ENCODE measurements around the gene MRO.
A peak's percentile ranks its signal among the peaks of the same experiment; 100 is the strongest.
"Not testable (repeated sequence)": the region's sequence is repeated elsewhere in the genome, so short reads cannot be mapped to it uniquely, and the experiment has no call there.

The MRO gene

GRCh38 chr18:50836521-50836957 lies 16.7 kb upstream of the MRO start:
- no peak overlapping the region for H3K4me3 ChIP-seq (ENCODE audit: low read depth, low read length)

GRCh38 chr18:50833496-50833895 lies 13.7 kb upstream of the MRO start:
- H3K4me3 ChIP-seq (ENCODE audit: low read depth, low read length) = not testable (repeated sequence)

GRCh38 chr18:50832754-50833153 lies 12.9 kb upstream of the MRO start:
- H3K4me3 ChIP-seq (ENCODE audit: low read depth, low read length) = no peak overlapping the region

- H3K4me3 ChIP-seq (ENCODE audit: low read depth, low read length) = no peak overlapping the region
Observed at GRCh38 chr18:50830544-50830943, 10.7 kb upstream of the MRO start.

- H3K4me3 ChIP-seq (ENCODE audit: low read depth, low read length) = no peak overlapping the region
Observed at GRCh38 chr18:50829644-50830043, 9.8 kb upstream of the MRO start.

GRCh38 chr18:50826027-50826426 lies 6.2 kb upstream of the MRO start:
- no peak overlapping the region for H3K4me3 ChIP-seq (ENCODE audit: low read depth, low read length)

GRCh38 chr18:50825621-50826020 lies 5.8 kb upstream of the MRO start:
- H3K4me3 ChIP-seq (ENCODE audit: low read depth, low read length) = no peak overlapping the region

GRCh38 chr18:50822756-50823155 lies 2.9 kb upstream of the MRO start:
- H3K4me3 ChIP-seq (ENCODE audit: low read depth, low read length) = no peak overlapping the region

GRCh38 chr18:50820901-50821520 lies 1.2 kb upstream of the MRO start:
- H3K4me3 ChIP-seq (ENCODE audit: low read depth, low read length) = no peak overlapping the region

- H3K4me3 ChIP-seq (ENCODE audit: low read depth, low read length) = peak overlapping the region; percentile 17
Observed at GRCh38 chr18:50819027-50819727, 639 bp downstream of the MRO start.

- H3K4me3 ChIP-seq (ENCODE audit: low read depth, low read length) = no peak overlapping the region
Observed at GRCh38 chr18:50816419-50817166, 3.2 kb downstream of the MRO start.

- no peak overlapping the region for H3K4me3 ChIP-seq (ENCODE audit: low read depth, low read length)
Observed at GRCh38 chr18:50814395-50814794, 5.4 kb downstream of the MRO start.

- no peak overlapping the region for H3K4me3 ChIP-seq (ENCODE audit: low read depth, low read length)
Observed at GRCh38 chr18:50813353-50813752, 6.5 kb downstream of the MRO start.

GRCh38 chr18:50812834-50813233 lies 7.0 kb downstream of the MRO start:
- H3K4me3 ChIP-seq (ENCODE audit: low read depth, low read length) = no peak overlapping the region

GRCh38 chr18:50807176-50807575 lies 12.6 kb downstream of the MRO start:
- H3K4me3 ChIP-seq (ENCODE audit: low read depth, low read length) = no peak overlapping the region

- H3K4me3 ChIP-seq (ENCODE audit: low read depth, low read length) = no peak overlapping the region
Observed at GRCh38 chr18:50806208-50806616, 13.6 kb downstream of the MRO start.

- no peak overlapping the region for H3K4me3 ChIP-seq (ENCODE audit: low read depth, low read length)
Observed at GRCh38 chr18:50805732-50806131, 14.1 kb downstream of the MRO start.

GRCh38 chr18:50803592-50803991 lies 16.2 kb downstream of the MRO start:
- H3K4me3 ChIP-seq (ENCODE audit: low read depth, low read length) = no peak overlapping the region

GRCh38 chr18:50802141-50802540 lies 17.7 kb downstream of the MRO start:
- no peak overlapping the region for H3K4me3 ChIP-seq (ENCODE audit: low read depth, low read length)

GRCh38 chr18:50797142-50797541 lies 22.7 kb downstream of the MRO start:
- H3K4me3 ChIP-seq (ENCODE audit: low read depth, low read length) = no peak overlapping the region

- H3K4me3 ChIP-seq (ENCODE audit: low read depth, low read length) = no peak overlapping the region
Observed at GRCh38 chr18:50796495-50796894, 23.3 kb downstream of the MRO start.
